NCI-H146 treated with DMSO at 0.1 percent for 48 hours (cell line): ENCODE results near the gene ZFHX3.

Source experiments
- DNase-seq: peaks from one replicate; lab custom pipeline; 2025; ENCODE audit not compliant: unreplicated experiment; lab: John Stamatoyannopoulos, UW

The ZFHX3 gene

GRCh38 chr16:72957303-72958277, 90.3 kb downstream of the ZFHX3 start:
- no peak for DNase-seq

DNA sequence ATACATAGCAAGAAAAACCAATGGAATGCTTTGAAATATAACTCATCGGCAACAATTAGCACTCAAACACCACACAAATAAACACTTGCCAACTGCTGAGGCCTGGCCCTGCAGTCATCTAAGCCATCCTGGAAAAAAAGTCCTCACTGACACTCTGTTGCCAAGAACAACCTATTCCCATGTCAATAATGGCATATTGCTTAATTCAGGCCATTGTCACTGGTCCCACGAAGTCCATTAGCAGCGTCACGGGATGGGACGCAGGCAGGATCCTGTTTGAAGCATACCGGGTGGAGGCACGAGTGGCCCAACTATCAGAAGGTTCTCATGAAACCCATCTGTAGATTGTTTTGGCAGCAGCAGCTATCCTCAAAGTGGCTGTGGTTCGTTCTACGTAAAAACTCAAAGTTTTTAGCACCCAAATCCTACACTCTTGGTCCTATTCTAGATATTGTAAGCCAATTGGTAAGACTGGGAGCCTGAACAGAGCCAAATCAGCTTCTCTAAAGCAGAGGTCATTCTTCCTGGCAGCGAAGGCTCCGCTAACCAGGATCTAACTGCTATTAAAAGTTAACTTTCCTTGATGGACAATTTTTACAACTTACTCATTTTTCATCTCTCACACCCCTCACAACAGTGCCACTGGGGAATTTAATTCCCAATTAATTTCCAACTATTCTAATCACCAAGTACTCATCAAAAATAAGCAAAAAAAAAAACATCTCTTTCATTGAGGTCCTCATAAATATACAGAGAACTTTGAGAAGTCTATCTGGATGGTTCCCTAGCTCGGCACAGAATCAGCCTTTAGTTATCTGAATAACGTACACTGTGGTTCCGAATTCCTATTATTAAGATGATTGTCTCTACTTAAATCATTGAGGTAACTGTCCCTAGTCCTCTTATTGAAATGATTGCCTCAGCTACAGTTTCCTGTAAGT, 91.5 kb downstream of the ZFHX3 start:
- DNase-seq = no peak

DNA sequence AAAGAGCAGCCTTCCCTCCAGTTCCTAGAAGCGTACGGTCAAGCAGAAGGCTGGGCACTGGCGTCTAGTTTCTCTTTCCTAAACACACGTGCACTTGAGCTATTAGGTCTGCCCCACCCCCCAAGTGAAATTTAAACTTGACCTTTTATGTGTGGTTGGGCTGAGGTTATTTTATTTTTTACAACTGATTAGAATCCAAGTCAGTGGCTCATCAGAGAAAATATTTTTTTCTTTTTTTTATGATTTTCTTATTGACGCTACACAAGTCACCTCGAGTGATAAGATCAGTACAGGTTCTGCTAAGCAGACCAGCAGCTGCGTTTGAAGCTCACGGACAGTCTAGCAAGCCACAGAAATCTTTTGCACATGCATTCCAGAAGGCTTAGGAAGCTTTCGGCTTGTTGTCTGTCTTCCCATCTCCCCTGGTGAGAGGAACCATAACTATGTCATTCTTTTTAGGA, 95.1 kb downstream of the ZFHX3 start:
- DNase-seq = no peak

DNA sequence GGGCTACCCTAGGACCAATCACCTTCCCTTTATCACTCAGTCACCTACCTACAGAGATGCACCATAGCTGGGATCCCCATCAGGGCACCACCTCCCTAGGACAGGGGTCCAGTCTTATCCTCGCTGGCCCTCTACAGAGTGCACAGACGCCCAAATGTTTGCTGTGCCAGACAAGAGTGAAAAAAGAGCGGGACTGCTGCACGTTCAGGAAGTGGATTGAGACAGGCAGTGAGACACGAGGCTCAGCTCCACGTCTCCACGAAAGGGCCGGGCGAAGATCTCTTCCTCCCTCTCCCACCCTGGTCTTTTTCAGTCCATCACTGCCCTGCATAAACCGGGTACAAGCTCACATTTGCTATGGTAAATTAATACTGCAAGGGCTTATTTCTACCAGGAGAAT, 95.5 kb downstream of the ZFHX3 start:
- no peak for DNase-seq

GRCh38 chr16:72951916-72952315, 96.0 kb downstream of the ZFHX3 start:
- no peak for DNase-seq

DNA sequence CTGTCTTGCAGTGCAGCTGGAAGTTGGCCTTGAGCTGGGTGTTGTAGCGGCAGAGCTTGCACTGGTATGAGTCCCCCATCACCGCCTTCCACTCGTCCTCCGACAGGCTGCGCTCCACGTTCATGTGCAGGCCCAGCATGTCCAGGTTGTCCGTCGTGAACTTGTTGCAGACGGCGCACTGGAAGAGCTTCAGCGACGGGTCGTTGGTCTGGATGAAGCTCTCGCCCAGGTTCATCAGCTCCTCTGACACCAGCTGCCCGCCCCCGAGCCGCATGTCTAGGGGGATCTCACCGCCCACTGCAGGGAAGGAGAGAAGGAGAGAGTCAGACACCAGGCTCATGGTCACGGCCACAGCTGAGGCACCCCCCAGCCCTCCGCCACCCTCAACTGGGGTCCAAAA, 97.3 kb downstream of the ZFHX3 start:
- no peak for DNase-seq

DNA sequence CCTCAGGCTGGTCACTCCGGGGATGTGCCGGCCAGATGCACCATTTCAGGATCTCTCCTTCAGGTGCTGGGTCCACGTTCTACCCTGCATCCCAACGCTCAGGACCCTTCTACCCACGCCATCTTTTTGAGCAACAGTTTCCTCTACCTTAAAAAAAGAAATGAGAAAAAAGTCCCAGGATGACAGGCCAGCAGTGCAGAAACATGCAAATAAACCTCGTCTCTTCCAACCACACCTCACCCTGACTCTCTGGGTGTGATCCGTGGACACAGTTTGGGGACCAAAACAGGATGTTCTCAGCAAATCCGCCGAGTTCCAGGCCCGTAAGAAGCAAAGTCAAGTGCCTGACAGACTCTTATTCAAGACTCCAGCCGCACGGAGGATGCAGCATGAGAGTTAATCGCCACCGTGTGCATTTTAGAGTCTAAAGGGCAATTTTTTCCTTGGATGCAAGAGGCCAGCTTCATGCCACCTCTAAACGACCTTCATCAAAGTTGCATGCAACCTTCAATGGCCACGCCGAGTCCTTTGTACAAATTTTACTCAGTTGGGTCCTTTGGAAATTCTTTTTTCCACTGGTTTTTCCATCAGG, 99.6 kb downstream of the ZFHX3 start:
- no peak for DNase-seq

DNA sequence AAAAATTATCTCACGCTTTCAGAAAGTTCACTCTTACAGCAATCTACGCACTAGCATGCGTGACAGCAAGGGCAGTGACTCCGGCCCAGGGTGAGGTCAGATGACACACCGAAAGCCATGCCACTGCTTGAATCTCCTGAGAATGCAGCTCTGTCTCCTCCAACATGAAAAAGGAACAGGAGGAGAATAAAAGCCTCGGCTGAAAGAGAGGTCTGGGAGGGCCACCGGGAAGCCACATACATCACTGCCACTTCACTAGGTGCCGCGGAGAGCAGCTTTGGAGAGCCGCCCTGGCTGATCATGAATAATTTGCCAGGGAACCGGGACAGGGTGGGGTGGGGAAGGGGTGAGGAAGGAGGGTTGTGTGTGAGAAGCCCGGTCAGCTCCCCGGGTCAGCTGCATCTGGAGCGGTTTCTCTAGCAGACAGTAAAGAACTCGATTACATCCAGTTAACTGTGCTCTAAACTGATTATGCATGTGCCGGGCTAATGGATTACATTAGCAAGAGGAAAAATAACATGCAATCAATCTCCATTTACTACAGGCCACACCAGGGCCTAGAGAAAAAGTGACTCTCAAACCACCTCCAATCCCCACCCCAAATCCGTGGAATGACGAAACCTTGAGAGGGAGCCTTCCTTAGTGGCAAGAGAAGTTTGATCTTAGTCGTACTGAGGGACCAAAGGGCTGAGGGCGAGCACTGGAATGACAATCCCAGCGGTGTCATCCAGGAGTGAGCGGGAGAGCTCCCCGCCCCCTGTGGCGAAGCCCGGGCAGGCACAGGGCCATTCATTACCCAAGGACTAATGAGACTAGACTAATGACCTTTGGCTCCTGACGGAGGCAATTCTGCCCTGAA, 100.3 kb downstream of the ZFHX3 start:
- DNase-seq = no peak

GRCh38 chr16:72946474-72947194, 101.3 kb downstream of the ZFHX3 start:
- no peak for DNase-seq

DNA sequence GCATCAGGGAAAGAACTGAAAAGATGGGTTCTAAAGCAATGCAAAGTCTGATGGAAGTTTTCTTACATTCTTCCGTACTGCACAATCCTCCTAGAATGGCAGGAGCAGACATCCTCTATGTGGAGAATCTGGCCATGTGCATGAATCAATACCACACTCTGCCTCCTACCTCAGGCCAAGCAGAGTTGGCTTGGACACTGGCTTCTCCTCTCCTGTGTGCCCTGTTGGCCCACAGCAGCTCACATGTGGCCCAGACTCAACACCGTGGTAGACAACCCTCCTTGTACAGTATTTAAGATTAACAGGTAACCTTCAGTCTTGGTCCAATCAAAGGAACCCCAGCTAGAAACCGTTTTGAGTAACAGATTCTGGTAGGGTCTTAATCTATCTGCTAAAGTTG, 101.9 kb downstream of the ZFHX3 start:
- no peak for DNase-seq

DNA sequence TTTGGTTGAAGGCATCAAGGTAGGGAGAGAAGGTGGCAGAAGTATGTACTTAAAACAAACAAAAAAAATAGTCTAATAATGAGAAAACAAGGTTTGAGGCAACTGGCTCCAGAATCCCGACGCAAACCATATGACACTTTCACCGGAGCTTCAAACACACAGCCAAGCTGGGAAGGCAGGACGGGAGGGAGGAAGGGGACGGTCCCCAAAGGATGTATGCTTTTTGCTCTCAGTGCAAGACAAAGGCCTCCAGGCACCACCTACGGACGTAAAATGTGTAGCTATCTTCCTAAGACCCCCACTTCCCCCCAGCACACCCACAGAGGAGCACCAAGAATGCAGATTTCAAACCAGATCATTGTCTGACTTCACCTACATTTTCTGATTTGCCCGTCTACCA, 102.3 kb downstream of the ZFHX3 start:
- DNase-seq = no peak

DNA sequence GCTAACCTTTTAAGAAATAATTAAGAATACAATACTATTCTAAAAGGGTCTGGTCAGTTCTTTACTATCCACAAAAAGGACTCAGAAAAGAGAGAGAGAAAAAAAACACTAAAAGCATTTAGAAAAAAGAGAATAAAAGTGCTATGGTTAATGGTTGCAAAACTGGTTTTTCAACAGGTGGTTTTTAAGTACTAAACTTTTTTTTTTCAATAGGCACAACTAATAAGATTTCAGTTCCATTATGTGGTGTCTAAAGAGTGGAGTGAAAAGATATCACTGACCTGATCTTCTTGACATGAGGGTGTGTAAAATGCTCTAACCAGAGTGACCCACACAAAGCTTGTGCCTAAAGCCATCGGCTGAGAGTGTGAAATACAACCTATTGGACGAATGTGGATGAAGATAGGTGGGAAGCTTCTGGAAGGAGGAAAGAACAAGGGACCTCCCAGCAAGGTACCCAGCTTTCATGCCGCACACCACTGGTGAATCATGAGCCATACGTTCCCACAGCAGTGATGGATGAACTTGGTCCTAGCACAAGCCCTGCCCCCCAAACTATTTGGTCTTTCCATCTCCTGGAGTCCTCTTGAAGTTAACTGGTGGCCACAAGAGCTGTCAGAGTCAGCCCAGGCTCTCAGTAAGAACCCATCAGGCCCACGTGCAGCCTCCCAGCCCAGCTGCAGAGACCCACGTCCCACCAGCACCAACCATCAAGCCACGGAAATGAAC, 103.0 kb downstream of the ZFHX3 start:
- no peak for DNase-seq

DNA sequence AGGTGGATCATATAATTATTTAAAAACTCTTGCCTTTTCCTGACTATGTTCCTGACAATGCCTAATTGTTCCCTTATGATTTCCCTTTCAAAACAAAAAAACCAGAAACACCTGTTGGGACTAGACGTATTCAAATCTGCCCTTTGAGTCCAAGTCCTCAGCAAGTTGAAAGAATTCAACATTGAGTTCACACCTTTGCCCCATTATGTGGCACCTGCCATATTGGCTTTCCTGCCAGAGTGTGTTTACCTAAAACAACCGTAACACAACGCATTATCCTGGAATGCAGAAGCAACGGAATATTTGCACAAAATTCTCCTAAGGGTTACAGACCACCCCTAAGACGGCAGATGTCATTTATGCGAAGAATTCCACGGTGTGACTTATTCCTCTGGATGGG, 105.9 kb downstream of the ZFHX3 start:
- no peak for DNase-seq

GRCh38 chr16:72940886-72941285, 107.0 kb downstream of the ZFHX3 start:
- DNase-seq = no peak

GRCh38 chr16:72939247-72939646, 108.7 kb downstream of the ZFHX3 start:
- no peak for DNase-seq

- no peak for DNase-seq
Observed at GRCh38 chr16:72938795-72939164, 109.1 kb downstream of the ZFHX3 start.

DNA sequence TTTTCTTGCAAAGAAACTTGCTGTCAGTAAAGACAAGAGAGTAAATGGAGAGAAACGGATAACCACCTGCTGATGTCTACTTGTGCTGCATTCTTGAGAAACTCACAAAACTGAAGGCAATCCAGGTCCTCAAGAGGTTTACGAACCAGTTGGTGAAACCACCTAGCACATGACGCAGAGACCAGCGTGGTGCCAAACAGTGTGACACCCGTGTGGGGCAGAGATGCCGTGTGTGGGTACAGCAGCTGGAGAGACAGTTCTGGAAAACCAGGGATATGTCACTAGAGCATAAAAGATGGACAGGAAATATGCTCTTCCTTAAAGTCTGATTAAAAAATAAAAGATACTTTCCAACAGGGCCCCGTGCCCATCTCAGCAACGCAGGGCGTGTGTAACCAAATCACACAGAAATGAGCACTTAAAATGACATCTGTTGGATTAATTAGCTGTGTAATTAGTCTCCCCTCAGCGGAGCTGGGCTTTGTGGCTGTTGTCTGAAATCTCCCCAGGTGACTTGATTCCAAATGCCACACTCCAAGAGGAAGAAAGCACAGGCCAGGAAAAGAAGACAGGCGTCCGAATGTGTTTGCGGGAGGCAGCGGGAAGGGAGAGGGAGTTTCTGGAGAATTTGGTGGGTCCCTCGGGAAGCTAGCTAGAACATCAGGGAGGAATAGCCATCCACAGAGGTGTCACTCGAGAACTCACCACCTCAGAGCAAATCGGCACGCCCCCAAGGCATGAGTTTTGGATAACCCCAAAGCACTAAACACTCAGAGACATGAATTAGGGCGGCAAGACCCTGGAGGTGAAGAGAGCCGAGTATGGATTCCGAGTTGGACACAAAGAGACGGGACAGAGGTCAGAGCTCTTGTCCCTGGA, 109.8 kb downstream of the ZFHX3 start:
- peak; percentile 9 for DNase-seq

DNA sequence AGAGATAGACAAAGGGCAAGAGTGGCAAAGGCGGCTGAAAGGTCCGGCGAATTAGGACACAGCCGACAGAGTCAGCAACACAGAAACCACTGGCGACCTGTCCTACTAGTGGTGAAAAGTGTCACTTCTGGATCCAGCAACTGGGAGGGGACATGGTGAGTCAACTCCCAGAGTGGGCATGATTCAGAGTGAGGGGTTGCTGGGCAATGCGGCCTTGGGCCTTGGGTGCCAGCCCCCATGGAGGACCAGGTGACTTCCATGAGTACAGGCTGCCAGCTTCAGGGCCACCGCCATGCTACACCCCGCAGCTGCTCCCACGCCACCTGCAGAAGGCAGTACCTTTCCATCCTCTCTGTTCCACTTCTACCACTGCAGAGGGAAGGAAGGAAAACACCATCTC, 110.6 kb downstream of the ZFHX3 start:
- no peak for DNase-seq
